ENCODE results near the gene HES7. TPM values are rescaled to one million over a fixed set of nuclear protein-coding genes. Genes with fewer than 3 reads are reported as not detected.

HES7 gene
- total and polyA plus RNA-seq, 10 donors = 0.04 to 0.67 (median 0.41) TPM; not detected in 5

DNA sequence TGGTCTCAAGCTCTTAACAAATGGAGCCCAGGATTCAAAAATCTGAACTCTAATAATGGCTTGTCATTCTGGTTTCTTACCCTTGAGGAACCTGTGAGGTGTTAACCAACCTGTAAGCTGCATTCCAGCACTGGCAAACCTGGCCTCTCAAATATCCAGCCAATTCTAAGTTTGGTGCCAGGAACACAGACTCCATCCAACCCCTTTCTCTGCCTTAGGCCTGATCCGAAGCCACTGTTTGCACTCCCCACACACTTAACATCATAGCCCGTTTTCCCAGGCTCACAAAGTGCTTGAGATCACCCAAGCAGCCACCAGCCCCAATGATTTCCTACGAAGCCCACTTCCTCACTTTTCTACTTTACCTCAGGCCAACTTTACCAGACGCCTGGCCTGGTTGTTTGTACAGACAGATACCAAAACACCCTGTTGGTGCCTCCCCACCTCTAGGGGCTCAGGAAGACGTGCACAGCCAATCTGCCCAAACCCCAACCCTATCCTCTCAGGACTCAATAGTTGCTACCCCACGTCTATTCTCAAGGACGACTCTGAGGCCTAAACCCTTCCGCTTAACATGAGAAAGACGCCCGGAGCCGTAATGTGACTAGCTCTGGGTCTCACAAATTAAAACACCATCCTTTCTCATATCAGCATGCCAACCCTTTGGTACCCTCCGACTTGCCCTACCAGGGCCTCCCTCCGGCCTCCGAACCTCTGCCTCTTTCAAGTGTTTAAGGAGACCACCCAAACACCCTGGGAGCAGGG lies 31.5 kb upstream of the HES7 start:
- TF ChIP-seq POLR2A (IDR thresholded peaks at IDR 0.05) (no peak), POLR2AphosphoS5 (IDR thresholded peaks at IDR 0.05) (peak in 1 of 3 donors; percentile 11)
- TF ChIP-seq, protein P1, sequence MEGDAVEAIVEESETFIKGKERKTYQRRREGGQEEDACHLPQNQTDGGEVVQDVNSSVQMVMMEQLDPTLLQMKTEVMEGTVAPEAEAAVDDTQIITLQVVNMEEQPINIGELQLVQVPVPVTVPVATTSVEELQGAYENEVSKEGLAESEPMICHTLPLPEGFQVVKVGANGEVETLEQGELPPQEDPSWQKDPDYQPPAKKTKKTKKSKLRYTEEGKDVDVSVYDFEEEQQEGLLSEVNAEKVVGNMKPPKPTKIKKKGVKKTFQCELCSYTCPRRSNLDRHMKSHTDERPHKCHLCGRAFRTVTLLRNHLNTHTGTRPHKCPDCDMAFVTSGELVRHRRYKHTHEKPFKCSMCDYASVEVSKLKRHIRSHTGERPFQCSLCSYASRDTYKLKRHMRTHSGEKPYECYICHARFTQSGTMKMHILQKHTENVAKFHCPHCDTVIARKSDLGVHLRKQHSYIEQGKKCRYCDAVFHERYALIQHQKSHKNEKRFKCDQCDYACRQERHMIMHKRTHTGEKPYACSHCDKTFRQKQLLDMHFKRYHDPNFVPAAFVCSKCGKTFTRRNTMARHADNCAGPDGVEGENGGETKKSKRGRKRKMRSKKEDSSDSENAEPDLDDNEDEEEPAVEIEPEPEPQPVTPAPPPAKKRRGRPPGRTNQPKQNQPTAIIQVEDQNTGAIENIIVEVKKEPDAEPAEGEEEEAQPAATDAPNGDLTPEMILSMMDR (IDR thresholded peaks at IDR 0.05 in 8 of 11, conservative IDR thresholded peaks at IDR 0.05 in 3 of 11) = peak in 1 of 11 experiments; percentile 6
- Histone ChIP-seq H3K27me3 (replicated peaks in 1 of 7) (no peaks in the 10 kb centered on the region), H3K4me1 (peaks cover 52 to 93% (median 83%) of the 10 kb centered on the region in 6 donors), H3K27ac (peak overlapping the region; percentile 96 to 100 (median 98)), H3K4me3 (peak overlapping the region; percentile 39 to 79 (median 52)), H3K9me3 (no peaks in the 10 kb centered on the region), H3K36me3 (peaks cover 0 to 42% (median 12%) of the 10 kb centered on the region in 6 donors)
- no peak for DNase-seq
- 44 to 63% (median 58%) methylated on average over 14 of the region's 14 CpGs for WGBS, 5 donors
- intact Hi-C loops (cut with DNase I; ENCODE audit: low total_unique reads) = no loop called here

DNA sequence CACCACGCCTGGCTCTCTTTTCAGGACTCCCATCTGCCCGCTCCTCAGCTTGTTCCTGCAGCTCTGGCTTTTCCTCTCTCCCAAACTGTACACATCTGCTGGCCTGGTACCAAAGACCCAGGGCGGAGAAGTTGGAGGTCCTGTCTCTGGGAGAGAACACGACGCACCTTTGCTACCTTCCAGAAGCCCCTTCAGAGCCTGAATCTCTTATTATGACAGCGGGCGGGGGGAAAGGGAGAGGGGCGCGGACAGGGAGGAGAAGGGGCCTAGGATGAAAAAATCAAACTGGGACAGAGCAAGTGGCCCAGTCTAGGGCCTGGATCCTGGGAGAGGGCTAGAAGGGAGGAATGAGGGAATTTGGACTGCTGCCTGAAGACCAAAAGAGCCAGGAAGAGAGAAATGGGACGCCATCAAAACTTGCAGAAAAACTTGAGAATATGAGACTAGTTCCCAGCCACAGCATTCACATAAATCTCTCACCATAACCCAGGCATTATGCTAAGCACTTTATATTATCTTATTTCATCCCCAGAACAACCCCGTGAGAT lies 30.8 kb upstream of the HES7 start:
- H3K9me3 ChIP-seq = no peaks in the 10 kb centered on the region
- WGBS, 5 donors = 51 to 73% (median 54%) methylated on average over 10 to 11 of the region's 11 CpGs
- peaks cover under 1 to 42% (median 13%) of the 10 kb centered on the region in 6 donors for H3K36me3 ChIP-seq
- no peak for DNase-seq
- H3K4me1 ChIP-seq = peaks cover 57 to 93% (median 85%) of the 10 kb centered on the region in 6 donors
- H3K4me3 ChIP-seq = peak overlapping the region; percentile 39 to 79 (median 52)
- TF ChIP-seq POLR2A (IDR thresholded peaks at IDR 0.05) = no peak
- TF ChIP-seq POLR2AphosphoS5 (IDR thresholded peaks at IDR 0.05) = no peak
- TF ChIP-seq, protein P1 (IDR thresholded peaks at IDR 0.05 in 8 of 11, conservative IDR thresholded peaks at IDR 0.05 in 3 of 11) = no peak
- no peaks in the 10 kb centered on the region for H3K27me3 ChIP-seq (replicated peaks in 1 of 7)
- intact Hi-C loops (cut with DNase I; ENCODE audit: low total_unique reads) = no loop called here
- peak overlapping the region; percentile 96 to 100 (median 98) for H3K27ac ChIP-seq

DNA sequence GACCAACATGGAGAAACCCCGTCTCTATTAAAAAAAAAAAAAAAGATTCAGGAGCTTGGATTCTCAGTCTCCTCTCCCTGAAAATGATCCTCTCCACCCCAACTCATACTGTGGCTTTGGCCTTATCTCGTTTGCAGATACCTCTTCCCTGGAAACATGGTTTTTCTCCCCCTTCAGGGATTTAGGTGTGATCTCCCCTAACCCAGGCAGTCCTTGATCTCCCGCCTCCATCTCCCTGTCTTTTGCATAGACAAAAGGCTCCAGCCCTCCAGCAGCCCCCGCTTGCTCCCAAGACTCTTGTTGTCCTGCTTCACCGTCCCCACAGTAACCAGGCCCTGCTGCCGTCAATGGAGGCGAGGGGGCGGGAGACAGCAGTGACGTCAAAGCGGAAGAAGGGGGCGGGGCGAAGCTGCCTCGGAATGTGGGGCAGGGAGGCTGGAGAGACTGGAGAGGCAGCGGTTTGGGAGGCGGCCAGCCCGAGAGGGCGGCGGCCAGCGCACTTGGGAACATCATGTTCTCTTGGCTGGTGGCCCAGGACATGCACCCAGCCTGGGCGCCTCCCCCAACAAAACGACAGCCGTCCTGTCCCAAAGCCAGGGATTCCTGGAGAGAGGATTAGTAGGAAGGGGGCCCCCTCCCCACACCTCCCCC lies 30.2 kb upstream of the HES7 start:
- WGBS, 5 donors = 8 to 12% (median 9%) methylated on average over 10 to 22 of the region's 22 CpGs
- H3K4me3 ChIP-seq = peak overlapping the region in 7 of 8 donors; percentile 39 to 79 (median 47)
- intact Hi-C loops (cut with DNase I; ENCODE audit: low total_unique reads) = no loop called here
- no peaks in the 10 kb centered on the region for H3K9me3 ChIP-seq
- H3K27ac ChIP-seq = peak overlapping the region; percentile 96 to 100 (median 98)
- peak; percentile 97 for DNase-seq
- H3K4me1 ChIP-seq = peaks cover 55 to 93% (median 83%) of the 10 kb centered on the region in 6 donors
- peaks cover 6 to 42% (median 14%) of the 10 kb centered on the region in 6 donors for H3K36me3 ChIP-seq
- no peaks in the 10 kb centered on the region for H3K27me3 ChIP-seq (replicated peaks in 1 of 7)
- TF ChIP-seq POLR2AphosphoS5 (IDR thresholded peaks at IDR 0.05) (peak; percentile 97 to 99 (median 97)), POLR2A (IDR thresholded peaks at IDR 0.05) (peak in 1 of 3 donors; percentile 67)
- TF ChIP-seq, protein P1 (IDR thresholded peaks at IDR 0.05 in 8 of 11, conservative IDR thresholded peaks at IDR 0.05 in 3 of 11) = no peak

Data from spleen (tissue), 11 donors.